Iris pigment epithelial cell (primary cell): ENCODE results near the gene COMMD3.

Experiments used
- DNase-seq: peaks from one replicate; pipeline ENCODE4 v3.0.0-alpha.2; 2011; ENCODE audit warnings: low read depth

Gene COMMD3

GRCh38 chr10:22319980-22320558 is 3.9 kb downstream of the COMMD3 start:
- DNase-seq = peak; percentile 17

- DNase-seq = peak; percentile 64
These were observed 4.5 kb downstream of the COMMD3 start, which contains the start of gene BMI1 for GRCh38 chr10:22320591-22321155. Gene BMI1, plus strand, starts transcription at chr10:22321099. Its CDS starts 5,351 bp downstream, at chr10:22326450.

- peak; percentile 84 for DNase-seq
These were observed 5.2 kb downstream of the COMMD3 start for GRCh38 chr10:22321156-22321923.

GRCh38 chr10:22321924-22322640 is 5.9 kb downstream of the COMMD3 start:
- DNase-seq = no peak

- DNase-seq = no peak
These were observed 6.5 kb downstream of the COMMD3 start for GRCh38 chr10:22322641-22323160.

- no peak for DNase-seq
These were observed 7.5 kb downstream of the COMMD3 start for GRCh38 chr10:22323538-22324305.

- no peak for DNase-seq
These were observed 8.2 kb downstream of the COMMD3 start for GRCh38 chr10:22324413-22324812.

GRCh38 chr10:22324893-22325271 is 8.7 kb downstream of the COMMD3 start:
- DNase-seq = no peak

- DNase-seq = peak; percentile 61
These were observed 9.3 kb downstream of the COMMD3 start for GRCh38 chr10:22325272-22326144.

- no peak for DNase-seq
These were observed 10.0 kb downstream of the COMMD3 start for GRCh38 chr10:22326145-22326702.

GRCh38 chr10:22329150-22329549 is 13.0 kb downstream of the COMMD3 start:
- DNase-seq = no peak

GRCh38 chr10:22332116-22332692 is 16.0 kb downstream of the COMMD3 start:
- no peak for DNase-seq

GRCh38 chr10:22333167-22333974 is 17.2 kb downstream of the COMMD3 start:
- DNase-seq = no peak

GRCh38 chr10:22333975-22334282 is 17.7 kb downstream of the COMMD3 start:
- DNase-seq = no peak

GRCh38 chr10:22334414-22335172 is 18.4 kb downstream of the COMMD3 start:
- DNase-seq = no peak

- DNase-seq = peak; percentile 33
These were observed 19.2 kb downstream of the COMMD3 start for GRCh38 chr10:22335173-22335933.

- DNase-seq = no peak
These were observed 22.2 kb downstream of the COMMD3 start for GRCh38 chr10:22338185-22338900.
